B cell (primary cell): ENCODE measurements around the gene TBX18. TPM values are rescaled to one million over a fixed set of nuclear protein-coding genes. Genes with fewer than 3 reads are reported as not detected.

Source experiments
- ATAC-seq: fragments of 200-7000 bp; cut with Tn5 transposase; one replicate; pipeline ENCODE4 v1.10.0; 2021; ENCODE audit warnings: low read depth, mild to moderate bottlenecking, moderate number of reproducible peaks, moderate library complexity
- CTCF ChIA-PET: fragments of 350-600 bp; sonication (Branson Sonifier 250); formaldehyde crosslinking; loops from one replicate; lab custom pipeline; 2021; ENCODE audit warnings: antibody characterized with exemption, inconsistent platforms; lab: Charles Lee
- POLR2A ChIA-PET: fragments of 350-600 bp; sonication (Branson Sonifier 250); formaldehyde crosslinking; loops from one replicate; lab custom pipeline; 2021; ENCODE audit warnings: antibody characterized with exemption; lab: Charles Lee
- DNase-seq: peaks from one replicate; pipeline ENCODE4 v3.0.0; 2013
- H2AFZ ChIP-seq: 2 replicates; pipeline ENCODE4 v1.6.1; 2012; ENCODE audit warnings: mild to moderate bottlenecking, low read depth, low read length; ENCODE audit not compliant: insufficient read depth, poor library complexity, severe bottlenecking
- H3K27ac ChIP-seq, 2 donors: 1 replicate in 1 of 2; 2 replicates in 1 of 2; pipeline ENCODE4 v1.5.1; 2012 to 2013; ENCODE audit warnings: low read length in 2 of 2, mild to moderate bottlenecking in 2 of 2, moderate library complexity in 1 of 2
- H3K27me3 ChIP-seq, 4 experiments: fragments of 200-600 bp in 1 of 4; sonication (generic) in 1 of 4; replicated peaks in 1 of 4; 1 replicate in 2 of 4; 2 replicates in 2 of 4; pipeline versions ENCODE4 v1.6.1 to v1.7.0; 2013 to 2016; ENCODE audit warnings: low read length in 3 of 4, mild to moderate bottlenecking in 2 of 4, mixed read lengths in 1 of 4, moderate library complexity in 1 of 4; ENCODE audit not compliant: insufficient read depth in 4 of 4, control insufficient read depth in 3 of 4; ENCODE audit errors: control extremely low read depth in 1 of 4
- H3K36me3 ChIP-seq, 2 experiments: replicated peaks in 1 of 2; 1 replicate in 1 of 2; 2 replicates in 1 of 2; pipeline versions ENCODE4 v1.6.1 to v1.7.1; 2013; ENCODE audit warnings: low read length in 1 of 2; ENCODE audit not compliant: insufficient read depth in 2 of 2, control insufficient read depth in 1 of 2; ENCODE audit errors: control extremely low read depth in 1 of 2, extremely low read depth in 1 of 2
- H3K4me1 ChIP-seq, 2 donors: fragments of 200-600 bp in 1 of 2; sonication (generic) in 1 of 2; 1 replicate in 1 of 2; 2 replicates in 1 of 2; pipeline versions ENCODE4 v1.5.1 to v1.6.1; 2013 to 2017; ENCODE audit warnings: low read length in 2 of 2; ENCODE audit not compliant: control insufficient read depth in 2 of 2, insufficient read depth in 2 of 2
- H3K4me2 ChIP-seq: replicated peaks from 2 replicates; pipeline ENCODE3; 2012; ENCODE audit warnings: mild to moderate bottlenecking, low read depth, low read length; ENCODE audit not compliant: poor library complexity, severe bottlenecking
- H3K4me3 ChIP-seq, 5 experiments: fragments of 200-600 bp in 1 of 5; sonication (generic) in 1 of 5; 1 replicate in 3 of 5; 2 replicates in 2 of 5; pipeline versions ENCODE4 v1.5.1 to v1.7.0; 2011 to 2016; ENCODE audit warnings: low read length in 4 of 5, mild to moderate bottlenecking in 4 of 5, low read depth in 2 of 5, control low read depth in 1 of 5, moderate library complexity in 1 of 5; ENCODE audit not compliant: insufficient read depth in 1 of 5; ENCODE audit errors: control extremely low read depth in 1 of 5, extremely low read depth in 1 of 5
- H3K79me2 ChIP-seq: fragments of 200-600 bp; sonication (generic); one replicate; pipeline ENCODE4 v1.6.0; 2016; ENCODE audit warnings: low read length; ENCODE audit not compliant: control insufficient read depth, insufficient read depth
- H3K9ac ChIP-seq: fragments of 200-600 bp; sonication (generic); 2 replicates; pipeline ENCODE4 v1.6.1; 2017; ENCODE audit warnings: mild to moderate bottlenecking, low read length, moderate library complexity
- H3K9me3 ChIP-seq, 3 donors: one replicate each; pipeline versions ENCODE4 v1.6.1 to v1.7.1; 2013; ENCODE audit warnings: low read length in 2 of 3; ENCODE audit not compliant: control insufficient read depth in 2 of 3, insufficient read depth in 1 of 3; ENCODE audit errors: control extremely low read depth in 1 of 3
- H4K20me1 ChIP-seq: 2 replicates; pipeline ENCODE4 v1.6.0; 2012; ENCODE audit warnings: mild to moderate bottlenecking, low read length; ENCODE audit not compliant: insufficient read depth, control insufficient read depth, poor library complexity, severe bottlenecking
- H3K27ac Mint-ChIP-seq: one replicate; pipeline ENCODE4 v1.8.0; 2021; ENCODE audit warnings: mixed read lengths
- H3K27me3 Mint-ChIP-seq: one replicate; pipeline ENCODE4 v1.8.0; 2021; ENCODE audit warnings: mixed read lengths
- H3K4me1 Mint-ChIP-seq: one replicate; pipeline ENCODE4 v1.8.0; 2021; ENCODE audit warnings: mixed read lengths
- H3K4me3 Mint-ChIP-seq: one replicate; pipeline ENCODE4 v1.8.0; 2021; ENCODE audit warnings: mixed read lengths
- H3K9me3 Mint-ChIP-seq: one replicate; pipeline ENCODE4 v1.8.0; 2022; ENCODE audit warnings: mixed read lengths; ENCODE audit not compliant: insufficient read depth
- EZH2 ChIP-seq: IDR thresholded peaks from 2 replicates; pipeline ENCODE4 v1.6.1; 2012; ENCODE audit warnings: borderline replicate concordance, low read depth, mild to moderate bottlenecking, moderate library complexity, low read length; ENCODE audit not compliant: insufficient read depth, poor library complexity, severe bottlenecking
- WGBS: methylation state at CpG from one replicate; pipeline ENCODE4 v1.1.5; 2013; ENCODE audit warnings: missing lambda C conversion rate; ENCODE audit not compliant: insufficient coverage; 5-methylcytosine and 5-hydroxymethylcytosine counted together
- intact Hi-C: fragments of 100-400 bp; cut with micrococcal nuclease; formaldehyde crosslinking; loops from one replicate; pipeline ENCODE4 v1.10.0; 2022
- polyA plus RNA-seq: library from polyadenylated mRNA; depleted of rRNA; stranded (reverse); fragments of >200 nt; gene quantifications from 2 replicates; pipeline ENCODE4 v1.2.3, GENCODE V29; 2012
- total RNA-seq, 2 donors: library from RNA; stranded (reverse); fragments of 120-200 nt in 1 of 2; gene quantifications; 1 replicate in 1 of 2; 2 replicates in 1 of 2; pipeline versions ENCODE4 v1.2.3 to v1.2.4, GENCODE V29; 2013 to 2022
- TF ChIP-seq, protein P1 (sequence below): fragments of 200-600 bp; IDR thresholded peaks from one replicate; pipeline ENCODE4 v1.8.0; 2022; ENCODE audit warnings: antibody characterized with exemption, mild to moderate bottlenecking

The TBX18 gene
- total and polyA plus RNA-seq, 2 donors (not counting 1 experiment from before 2014, with no cell fraction given) = not detected

DNA sequence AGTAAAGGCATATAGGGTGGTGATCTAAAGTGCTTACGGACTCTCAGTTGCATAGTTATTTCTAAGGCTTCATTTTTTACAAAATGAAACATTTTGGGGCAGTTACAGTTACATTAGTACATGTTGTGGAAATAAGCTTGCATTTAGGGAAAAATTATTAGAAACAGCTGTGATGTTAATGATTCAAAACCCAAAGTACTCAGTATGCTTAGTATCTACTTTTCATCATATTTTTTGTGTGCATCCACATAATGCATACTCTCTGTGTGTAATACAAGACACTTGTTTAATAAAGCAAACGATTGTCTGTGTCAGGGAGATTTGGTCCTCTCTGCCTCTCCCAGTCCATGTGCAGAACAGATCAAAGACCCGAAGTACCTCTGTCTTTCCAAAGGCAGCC is 11.4 kb upstream of the TBX18 start:
- Histone ChIP-seq H3K79me2 (no peaks in the 10 kb centered on the region), H2AFZ (no peak overlapping the region), H4K20me1 (no peaks in the 10 kb centered on the region), H3K4me1 (peaks cover 0 to 7% of the 10 kb centered on the region in 2 donors), H3K4me2 (no peak overlapping the region), H3K27me3 (peaks cover 0 to 52% (median 30%) of the 10 kb centered on the region in 4 experiments), H3K27ac (no peak overlapping the region), H3K9ac (no peak overlapping the region), H3K9me3 (peaks cover 0 to 14% (median 0%) of the 10 kb centered on the region in 3 donors), H3K36me3 (no peaks in the 10 kb centered on the region), H3K4me3 (no peak overlapping the region)
- ATAC-seq = no peak
- Mint-ChIP-seq H3K27ac (no peak overlapping the region), H3K4me3 (no peak overlapping the region), H3K4me1 (peaks cover 2% of the 10 kb centered on the region), H3K9me3 (no peaks in the 10 kb centered on the region), H3K27me3 (peaks cover 64% of the 10 kb centered on the region)
- ChIA-PET CTCF (no interaction called here), POLR2A (no interaction called here)
- intact Hi-C loops = no loop called here
- no CpG with 5 or more reads among the region's 3 CpGs for WGBS
- TF ChIP-seq, protein P1, sequence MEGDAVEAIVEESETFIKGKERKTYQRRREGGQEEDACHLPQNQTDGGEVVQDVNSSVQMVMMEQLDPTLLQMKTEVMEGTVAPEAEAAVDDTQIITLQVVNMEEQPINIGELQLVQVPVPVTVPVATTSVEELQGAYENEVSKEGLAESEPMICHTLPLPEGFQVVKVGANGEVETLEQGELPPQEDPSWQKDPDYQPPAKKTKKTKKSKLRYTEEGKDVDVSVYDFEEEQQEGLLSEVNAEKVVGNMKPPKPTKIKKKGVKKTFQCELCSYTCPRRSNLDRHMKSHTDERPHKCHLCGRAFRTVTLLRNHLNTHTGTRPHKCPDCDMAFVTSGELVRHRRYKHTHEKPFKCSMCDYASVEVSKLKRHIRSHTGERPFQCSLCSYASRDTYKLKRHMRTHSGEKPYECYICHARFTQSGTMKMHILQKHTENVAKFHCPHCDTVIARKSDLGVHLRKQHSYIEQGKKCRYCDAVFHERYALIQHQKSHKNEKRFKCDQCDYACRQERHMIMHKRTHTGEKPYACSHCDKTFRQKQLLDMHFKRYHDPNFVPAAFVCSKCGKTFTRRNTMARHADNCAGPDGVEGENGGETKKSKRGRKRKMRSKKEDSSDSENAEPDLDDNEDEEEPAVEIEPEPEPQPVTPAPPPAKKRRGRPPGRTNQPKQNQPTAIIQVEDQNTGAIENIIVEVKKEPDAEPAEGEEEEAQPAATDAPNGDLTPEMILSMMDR = no peak
- TF ChIP-seq EZH2 = no peak
- no peak for DNase-seq

DNA sequence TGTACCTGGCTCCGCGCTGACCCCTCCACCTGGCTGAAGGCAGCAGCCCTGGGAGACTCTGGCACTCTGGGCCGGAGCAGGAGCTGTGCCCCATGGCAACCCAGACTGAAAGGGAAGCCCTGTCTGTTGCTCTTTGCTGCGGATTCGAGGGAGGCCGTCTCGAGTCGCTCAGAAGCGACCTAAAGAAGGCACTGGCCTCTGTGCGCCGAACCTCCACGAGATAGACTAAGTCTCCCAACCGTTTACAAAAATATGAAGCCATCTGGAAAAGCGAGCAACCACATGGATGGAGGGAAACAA is 10.5 kb upstream of the TBX18 start:
- Histone ChIP-seq H3K9ac (no peak overlapping the region), H3K4me2 (no peak overlapping the region), H3K4me3 (no peak overlapping the region), H3K27ac (no peak overlapping the region), H4K20me1 (no peaks in the 10 kb centered on the region), H3K79me2 (no peaks in the 10 kb centered on the region), H3K27me3 (peaks cover 0 to 52% (median 31%) of the 10 kb centered on the region in 4 experiments), H3K36me3 (no peaks in the 10 kb centered on the region), H3K4me1 (peaks cover 0 to 7% of the 10 kb centered on the region in 2 donors), H2AFZ (no peak overlapping the region), H3K9me3 (peaks cover 0 to 14% (median 0%) of the 10 kb centered on the region in 3 donors)
- H3K27me3 Mint-ChIP-seq = peaks cover 60% of the 10 kb centered on the region
- DNase-seq (no peak), ATAC-seq (no peak)
- H3K4me1 Mint-ChIP-seq = peaks cover 2% of the 10 kb centered on the region
- TF ChIP-seq EZH2 = no peak
- TF ChIP-seq, protein P1 = no peak
- ChIA-PET CTCF (no interaction called here), POLR2A (no interaction called here)
- intact Hi-C loops = no loop called here
- H3K9me3 Mint-ChIP-seq = no peaks in the 10 kb centered on the region
- H3K4me3 Mint-ChIP-seq = no peak overlapping the region
- no peak overlapping the region for H3K27ac Mint-ChIP-seq
- 16% methylated on average over 9 of the region's 14 CpGs for WGBS
